RWPE2 (cell line): ENCODE measurements around the gene ITSN2.

ENCODE experiments used
- ATAC-seq: fragments of 200-7000 bp; cut with Tn5 transposase; 3 replicates; pipeline ENCODE4 v1.9.1; 2021; ENCODE audit warnings: low read depth
- DNase-seq: peaks from one replicate; pipeline ENCODE4 v3.0.0-alpha.2; 2020; ENCODE audit warnings: low spot score
- H3K27ac ChIP-seq: fragments of 450-650 bp; 2 replicates; pipeline ENCODE4 v1.5.1; 2017; ENCODE audit warnings: mild to moderate bottlenecking; ENCODE audit not compliant: poor library complexity, severe bottlenecking
- H3K27me3 ChIP-seq: fragments of 250-450 bp; sonication (Bioruptor Pico); 2 replicates; pipeline ENCODE4 v1.5.1; 2021; ENCODE audit warnings: mild to moderate bottlenecking, moderate library complexity; ENCODE audit not compliant: insufficient read depth, poor library complexity, severe bottlenecking
- H3K36me3 ChIP-seq: fragments of 250-450 bp; sonication (Bioruptor Pico); 2 replicates; pipeline ENCODE4 v1.5.1; 2020; ENCODE audit warnings: low read depth, mild to moderate bottlenecking, moderate library complexity
- H3K4me1 ChIP-seq: fragments of 250-450 bp; sonication (Bioruptor Pico); 2 replicates; pipeline ENCODE4 v1.5.1; 2021; ENCODE audit warnings: mild to moderate bottlenecking, moderate library complexity; ENCODE audit not compliant: insufficient read depth, poor library complexity, severe bottlenecking
- H3K4me3 ChIP-seq: fragments of 250-450 bp; sonication (Bioruptor Pico); 2 replicates; pipeline ENCODE4 v1.5.1; 2021; ENCODE audit warnings: mild to moderate bottlenecking, moderate library complexity; ENCODE audit not compliant: severe bottlenecking
- H3K9me3 ChIP-seq: fragments of 250-450 bp; sonication (Bioruptor Pico); 2 replicates; pipeline ENCODE4 v1.5.1; 2021; ENCODE audit warnings: mild to moderate bottlenecking, moderate library complexity; ENCODE audit not compliant: severe bottlenecking
- CTCF ChIP-seq: fragments of 450-650 bp; IDR thresholded peaks from one replicate; pipeline ENCODE4 v1.5.1; 2017; ENCODE audit warnings: mild to moderate bottlenecking, moderate library complexity; ENCODE audit not compliant: poor library complexity, severe bottlenecking

ITSN2 gene

DNA sequence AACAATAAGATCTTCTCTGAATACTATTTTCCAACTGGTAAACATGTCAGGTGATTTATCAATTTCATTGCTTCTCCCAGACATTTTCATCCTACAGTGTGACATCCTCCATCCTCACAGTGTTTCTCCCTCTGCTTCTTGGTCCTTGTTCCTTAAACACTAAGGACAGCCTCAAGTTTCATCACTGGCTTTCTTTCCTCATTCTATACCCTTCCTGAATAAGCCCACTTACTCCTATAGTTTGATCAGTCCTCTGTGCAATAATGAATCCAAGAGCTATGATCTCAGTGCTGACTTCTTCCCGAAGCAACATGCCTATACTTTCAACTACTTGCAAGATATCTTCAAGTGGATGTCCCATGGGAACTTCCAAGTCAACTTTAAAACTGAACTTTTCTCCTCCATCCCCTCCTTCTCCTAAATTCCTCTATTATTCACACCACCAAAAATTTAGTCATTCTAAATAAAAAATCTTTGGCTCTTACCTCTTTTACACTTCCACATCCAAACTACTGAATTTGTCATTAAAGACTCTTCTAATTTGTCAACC, 97.8 kb downstream of the ITSN2 start:
- Histone ChIP-seq H3K27me3 (no peaks in the 10 kb centered on the region), H3K27ac (no peak overlapping the region), H3K4me1 (no peaks in the 10 kb centered on the region), H3K9me3 (no peaks in the 10 kb centered on the region), H3K4me3 (no peak overlapping the region), H3K36me3 (peaks cover 17% of the 10 kb centered on the region)
- ATAC-seq: no peak
- no peak for TF ChIP-seq CTCF
- DNase-seq: no peak

DNA sequence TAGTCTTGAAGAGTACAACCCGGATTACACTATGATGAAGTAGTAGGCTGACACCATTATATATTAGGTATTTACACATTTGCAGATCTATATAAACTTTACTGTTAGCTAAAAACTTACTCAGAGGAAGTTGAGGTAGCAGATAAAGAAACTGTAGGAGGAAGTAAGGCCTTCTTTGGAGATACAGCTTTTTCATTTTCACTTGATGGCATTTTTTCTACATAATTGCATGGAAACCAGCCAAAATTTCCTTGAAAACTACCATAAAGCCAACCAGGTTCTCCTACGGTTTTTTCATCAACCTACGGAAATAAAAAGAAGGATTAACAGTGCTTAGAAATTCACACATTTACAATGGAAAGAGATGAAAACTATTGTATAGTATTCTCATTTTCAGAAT, 98.9 kb downstream of the ITSN2 start:
- Histone ChIP-seq H3K4me1 (no peaks in the 10 kb centered on the region), H3K9me3 (no peaks in the 10 kb centered on the region), H3K27me3 (no peaks in the 10 kb centered on the region), H3K4me3 (no peak overlapping the region), H3K36me3 (peaks cover 19% of the 10 kb centered on the region), H3K27ac (no peak overlapping the region)
- TF ChIP-seq CTCF: no peak
- DNase-seq: no peak
- no peak for ATAC-seq

- Histone ChIP-seq H3K9me3 (no peaks in the 10 kb centered on the region), H3K27me3 (no peaks in the 10 kb centered on the region), H3K36me3 (peaks cover 23% of the 10 kb centered on the region), H3K27ac (no peak overlapping the region), H3K4me3 (no peak overlapping the region), H3K4me1 (no peaks in the 10 kb centered on the region)
- no peak for TF ChIP-seq CTCF
- DNase-seq (no peak), ATAC-seq (no peak)
Observed at GRCh38 chr2:24259316-24259715, 101.0 kb downstream of the ITSN2 start.

DNA sequence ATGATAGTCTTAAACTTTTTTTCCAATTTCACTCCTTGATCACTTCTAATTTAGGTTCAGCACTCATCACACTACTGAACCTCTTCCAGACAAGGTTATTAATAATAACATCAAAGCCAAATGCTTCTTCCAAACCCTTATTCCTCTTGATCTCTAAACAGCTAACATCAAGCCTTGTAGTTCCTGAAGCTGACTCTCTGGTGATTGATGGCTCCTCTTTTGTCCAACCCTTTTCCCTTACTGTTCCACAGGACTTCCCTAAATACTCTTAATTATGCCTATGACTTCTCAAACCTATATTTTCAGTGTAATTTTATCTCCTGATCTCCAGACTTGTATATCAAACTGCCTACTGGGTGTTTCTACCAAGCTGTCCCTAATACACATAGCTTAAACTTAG, 101.6 kb downstream of the ITSN2 start:
- Histone ChIP-seq H3K9me3 (no peaks in the 10 kb centered on the region), H3K4me1 (peaks cover 1% of the 10 kb centered on the region), H3K27ac (no peak overlapping the region), H3K4me3 (no peak overlapping the region), H3K27me3 (no peaks in the 10 kb centered on the region), H3K36me3 (peaks cover 28% of the 10 kb centered on the region)
- ATAC-seq: no peak
- TF ChIP-seq CTCF: no peak
- DNase-seq: no peak

GRCh38 chr2:24253303-24253919, 106.9 kb downstream of the ITSN2 start:
- ATAC-seq (no peak), DNase-seq (no peak)
- Histone ChIP-seq H3K27me3 (no peaks in the 10 kb centered on the region), H3K36me3 (peaks cover 35% of the 10 kb centered on the region), H3K9me3 (no peaks in the 10 kb centered on the region), H3K27ac (no peak overlapping the region), H3K4me1 (peaks cover 5% of the 10 kb centered on the region), H3K4me3 (no peak overlapping the region)
- no peak for TF ChIP-seq CTCF
